ENCODE results near the gene ZNF117.

GRCh38 chr7:64938540-64938939 is 52.3 kb downstream of the ZNF117 start:
- TF ChIP-seq CTCF (IDR thresholded peaks at IDR 0.05) (no peak), EZH2 (IDR thresholded peaks at IDR 0.05; ENCODE audit: borderline replicate concordance, insufficient read depth, low read depth, low read length, poor library complexity, severe bottlenecking) (no peak)
